Calu3 (cell line): ENCODE data around the gene NPTXR. TPM values are rescaled to one million over a fixed set of nuclear protein-coding genes. Genes with fewer than 3 reads are reported as not detected.

Experiments used
- BruUV-seq: library from RNA; stranded (reverse); fragments of 400-500 nt; replicated peaks from 2 replicates; lab custom pipeline; 2021; lab: Mats Ljungman, UMichigan
- CTCF ChIA-PET: fragments of 300-600 bp; sonication (Branson Sonifier 250); formaldehyde crosslinking; loops from one replicate; lab custom pipeline; 2022; ENCODE audit warnings: antibody characterized with exemption; lab: Charles Lee
- DNase-seq: peaks from one replicate; pipeline ENCODE4 v3.0.0; 2022
- H3K27ac Mint-ChIP-seq: one replicate; pipeline ENCODE4 v1.8.0; 2022; ENCODE audit warnings: mixed read lengths; ENCODE audit not compliant: unreplicated experiment
- H3K27me3 Mint-ChIP-seq: one replicate; pipeline ENCODE4 v1.8.0; 2022; ENCODE audit warnings: mixed read lengths; ENCODE audit not compliant: unreplicated experiment
- H3K36me3 Mint-ChIP-seq: one replicate; pipeline ENCODE4 v1.8.0; 2022; ENCODE audit warnings: mild to moderate bottlenecking, moderate library complexity, mixed read lengths; ENCODE audit not compliant: insufficient read depth, unreplicated experiment
- H3K4me1 Mint-ChIP-seq: one replicate; pipeline ENCODE4 v1.8.0; 2022; ENCODE audit warnings: mild to moderate bottlenecking, low read depth, mixed read lengths; ENCODE audit not compliant: unreplicated experiment
- H3K4me3 Mint-ChIP-seq: one replicate; pipeline ENCODE4 v1.8.0; 2022; ENCODE audit warnings: mild to moderate bottlenecking, low read depth, moderate library complexity, mixed read lengths; ENCODE audit not compliant: unreplicated experiment
- H3K9me3 Mint-ChIP-seq: one replicate; pipeline ENCODE4 v1.8.0; 2022; ENCODE audit warnings: low read depth, mixed read lengths; ENCODE audit not compliant: unreplicated experiment
- intact Hi-C: fragments of 100-400 bp; cut with micrococcal nuclease; formaldehyde crosslinking; loops from one replicate; pipeline ENCODE4 v1.10.0; 2022; ENCODE audit not compliant: unreplicated experiment
- total RNA-seq: library from RNA; stranded (reverse); gene quantifications from 2 replicates; pipeline ENCODE4 v1.2.3, GENCODE V29; 2022
- TF ChIP-seq, protein P1 (sequence below): fragments of 200-600 bp; IDR thresholded peaks from one replicate; pipeline ENCODE4 v1.8.0; 2022; ENCODE audit warnings: antibody characterized with exemption; ENCODE audit not compliant: unreplicated experiment

The NPTXR gene
- total RNA-seq, 1 experiment from 2014 or later = 6.1 TPM

DNA sequence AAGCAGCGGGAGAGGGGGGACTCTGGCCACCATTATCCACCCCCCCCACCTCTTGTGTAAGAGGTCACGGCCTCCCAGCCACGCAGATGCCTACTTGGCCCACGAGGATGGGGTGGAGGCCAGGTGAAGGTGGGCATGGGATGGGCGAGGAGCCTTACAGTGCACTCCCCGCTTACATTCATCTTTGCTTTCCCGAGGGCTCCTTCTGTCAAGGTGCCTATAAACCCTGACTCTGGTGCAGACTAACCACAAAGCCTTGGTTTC, 13.1 kb downstream of the NPTXR start:
- Mint-ChIP-seq H3K36me3 (no peaks in the 10 kb centered on the region), H3K27me3 (peaks cover 41% of the 10 kb centered on the region), H3K4me3 (no peak overlapping the region), H3K4me1 (peaks cover 7% of the 10 kb centered on the region), H3K9me3 (no peaks in the 10 kb centered on the region), H3K27ac (no peak overlapping the region)
- BruUV-seq = no TSS peak
- CTCF ChIA-PET = no interaction called here
- intact Hi-C loops = no loop called here
- TF ChIP-seq, protein P1, sequence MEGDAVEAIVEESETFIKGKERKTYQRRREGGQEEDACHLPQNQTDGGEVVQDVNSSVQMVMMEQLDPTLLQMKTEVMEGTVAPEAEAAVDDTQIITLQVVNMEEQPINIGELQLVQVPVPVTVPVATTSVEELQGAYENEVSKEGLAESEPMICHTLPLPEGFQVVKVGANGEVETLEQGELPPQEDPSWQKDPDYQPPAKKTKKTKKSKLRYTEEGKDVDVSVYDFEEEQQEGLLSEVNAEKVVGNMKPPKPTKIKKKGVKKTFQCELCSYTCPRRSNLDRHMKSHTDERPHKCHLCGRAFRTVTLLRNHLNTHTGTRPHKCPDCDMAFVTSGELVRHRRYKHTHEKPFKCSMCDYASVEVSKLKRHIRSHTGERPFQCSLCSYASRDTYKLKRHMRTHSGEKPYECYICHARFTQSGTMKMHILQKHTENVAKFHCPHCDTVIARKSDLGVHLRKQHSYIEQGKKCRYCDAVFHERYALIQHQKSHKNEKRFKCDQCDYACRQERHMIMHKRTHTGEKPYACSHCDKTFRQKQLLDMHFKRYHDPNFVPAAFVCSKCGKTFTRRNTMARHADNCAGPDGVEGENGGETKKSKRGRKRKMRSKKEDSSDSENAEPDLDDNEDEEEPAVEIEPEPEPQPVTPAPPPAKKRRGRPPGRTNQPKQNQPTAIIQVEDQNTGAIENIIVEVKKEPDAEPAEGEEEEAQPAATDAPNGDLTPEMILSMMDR = no peak
- DNase-seq = no peak

DNA sequence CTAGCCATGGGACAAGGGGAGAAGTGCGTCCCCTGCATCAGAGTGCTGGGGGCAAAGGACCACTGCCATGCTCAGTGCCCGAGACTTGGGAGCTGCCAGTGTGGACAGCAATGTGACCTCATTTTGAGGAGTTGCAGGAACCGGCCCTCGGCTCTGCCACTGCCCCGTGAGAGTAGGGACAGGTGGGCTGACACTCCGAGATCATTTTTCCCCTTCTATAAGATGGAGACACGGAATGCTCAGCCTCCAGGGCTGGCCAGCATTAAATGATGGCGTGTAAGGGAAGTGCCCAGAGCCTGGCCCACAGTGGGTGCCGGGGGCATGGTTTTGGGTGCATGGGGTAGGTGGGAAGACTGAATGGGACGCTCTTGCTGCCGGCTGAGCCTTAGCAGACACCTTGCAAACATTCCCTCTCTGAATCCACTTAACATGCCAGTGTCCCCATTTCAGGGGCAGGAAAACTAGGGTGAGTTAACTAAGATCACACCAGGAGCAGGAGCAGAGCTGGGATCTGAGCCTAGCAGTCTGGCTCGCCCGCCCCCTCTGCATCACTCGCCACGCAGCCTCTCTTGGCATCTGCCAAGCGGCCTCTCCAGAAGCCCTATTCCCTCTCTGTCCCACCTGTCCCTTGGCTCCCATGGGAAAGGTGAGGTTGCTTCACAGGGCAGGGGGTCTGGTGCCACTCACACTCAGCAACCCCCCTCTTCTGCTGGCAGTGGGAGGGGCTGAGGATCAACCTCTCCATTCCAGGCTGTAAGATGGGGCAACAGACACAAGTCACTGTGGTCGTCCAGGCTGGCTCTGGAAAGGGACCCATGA, 13.6 kb downstream of the NPTXR start:
- no peak for DNase-seq
- Mint-ChIP-seq H3K27me3 (peaks cover 36% of the 10 kb centered on the region), H3K9me3 (no peaks in the 10 kb centered on the region), H3K27ac (no peak overlapping the region), H3K36me3 (no peaks in the 10 kb centered on the region), H3K4me1 (peaks cover 7% of the 10 kb centered on the region), H3K4me3 (no peak overlapping the region)
- BruUV-seq = no TSS peak
- CTCF ChIA-PET = no interaction called here
- intact Hi-C loops = no loop called here
- TF ChIP-seq, protein P1 = no peak

DNA sequence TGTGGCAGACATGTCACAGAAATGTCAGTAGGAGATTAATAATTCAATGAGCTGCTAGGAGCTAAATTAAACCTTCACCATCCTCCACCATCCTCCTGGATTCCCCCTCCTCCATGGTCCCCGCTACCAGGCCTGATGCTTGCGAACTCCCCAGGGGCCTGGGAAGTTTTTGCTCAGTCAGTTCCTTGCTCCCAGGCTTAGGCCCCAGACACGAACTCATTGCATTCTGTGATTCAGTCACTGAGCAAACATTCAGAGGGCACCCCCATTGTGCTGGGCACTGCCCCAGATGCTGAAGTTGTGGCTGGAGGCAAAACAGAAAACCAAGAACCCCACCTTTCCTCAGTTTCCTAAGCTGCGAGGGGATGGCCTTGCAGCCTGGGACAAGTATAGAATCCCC, 14.3 kb downstream of the NPTXR start:
- no peak for DNase-seq
- Mint-ChIP-seq H3K4me3 (no peak overlapping the region), H3K9me3 (no peaks in the 10 kb centered on the region), H3K27ac (no peak overlapping the region), H3K36me3 (no peaks in the 10 kb centered on the region), H3K27me3 (peaks cover 33% of the 10 kb centered on the region), H3K4me1 (peaks cover 7% of the 10 kb centered on the region)
- intact Hi-C loops = no loop called here
- BruUV-seq = no TSS peak
- TF ChIP-seq, protein P1 = no peak
- CTCF ChIA-PET = no interaction called here

DNA sequence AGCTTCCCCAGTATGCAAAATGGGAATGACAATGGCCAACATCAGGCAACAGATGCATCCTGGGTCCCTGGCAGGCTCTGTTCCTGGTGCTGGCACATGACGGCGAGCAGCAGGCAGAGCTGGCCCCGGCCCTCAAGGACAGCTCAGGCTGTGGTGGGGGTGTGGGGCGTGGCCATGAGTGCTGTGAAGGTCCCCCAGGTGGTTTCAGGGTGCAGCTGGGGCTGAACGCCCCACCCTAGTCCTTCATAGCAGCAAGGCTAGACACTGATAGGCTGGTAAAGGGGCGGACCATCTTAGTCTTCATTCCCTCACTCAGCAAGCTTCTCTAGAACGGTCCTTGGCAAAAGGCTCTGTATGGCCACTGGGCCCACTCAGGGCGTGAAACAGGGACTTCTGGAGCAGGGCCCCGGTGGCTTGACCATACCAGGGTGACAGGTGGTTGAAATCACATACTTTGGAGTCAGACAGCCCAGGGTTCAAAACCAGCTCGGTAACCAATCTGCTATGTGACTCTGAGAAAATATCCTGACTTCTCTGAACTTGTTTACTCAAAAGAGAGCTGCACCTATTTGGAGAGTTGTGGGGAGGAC, 15.1 kb downstream of the NPTXR start:
- no peak for DNase-seq
- TF ChIP-seq, protein P1 = no peak
- no peak overlapping the region for H3K27ac Mint-ChIP-seq
- intact Hi-C loops = no loop called here
- H3K4me3 Mint-ChIP-seq = no peak overlapping the region
- peaks cover 7% of the 10 kb centered on the region for H3K4me1 Mint-ChIP-seq
- H3K9me3 Mint-ChIP-seq = no peaks in the 10 kb centered on the region
- BruUV-seq = no TSS peak
- peaks cover 33% of the 10 kb centered on the region for H3K27me3 Mint-ChIP-seq
- H3K36me3 Mint-ChIP-seq = no peaks in the 10 kb centered on the region
- CTCF ChIA-PET = no interaction called here
